Omental fat pad (tissue), 4 donors: Measurements from ENCODE around the gene BRI3. TPM values are rescaled to one million over a fixed set of nuclear protein-coding genes. Genes with fewer than 3 reads are reported as not detected.

Experiments used
- ATAC-seq: fragments of 150-250 bp; one replicate; pipeline ENCODE4 v1.9.1; 2016; ENCODE audit warnings: mild to moderate bottlenecking, moderate library complexity; ENCODE audit not compliant: low FRiP score
- DNase-seq: peaks from one replicate; pipeline ENCODE4 v3.0.0-alpha.2; 2019; ENCODE audit warnings: low spot score
- total RNA-seq, 4 donors: library from RNA; depleted of rRNA; stranded (reverse); fragments of >200 nt; gene quantifications; one replicate each; pipeline ENCODE4 v1.1.0, GENCODE V29; 2016
- TF ChIP-seq, protein P1 (sequence below), 3 donors: fragments of 450-650 bp; IDR thresholded peaks; one replicate each; pipeline ENCODE4 v1.5.1; 2016 to 2017; ENCODE audit warnings: antibody characterized with exemption in 3 of 3, mild to moderate bottlenecking in 3 of 3, moderate library complexity in 2 of 3

BRI3 gene
- total RNA-seq, 4 donors from 2014 or later = 39.0 to 126 (median 71.8) TPM

DNA sequence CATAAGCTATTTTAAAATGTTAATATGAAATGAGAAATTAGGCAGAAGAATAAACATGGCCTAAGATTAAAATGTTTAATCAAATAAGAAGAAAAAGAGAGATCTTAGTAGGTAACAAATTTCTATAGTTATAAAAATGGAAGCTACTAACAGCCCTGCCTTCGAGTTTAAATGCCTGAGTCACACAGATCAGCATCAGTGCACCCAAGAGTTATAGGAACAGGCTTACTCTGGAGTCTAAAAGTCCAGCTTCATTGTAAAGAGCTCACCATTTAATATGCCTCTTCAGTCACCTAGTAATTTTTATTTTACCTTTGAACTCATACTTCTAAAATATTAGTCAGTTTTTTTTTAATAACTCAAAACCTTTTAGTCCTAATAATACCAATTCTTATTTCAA, 52.6 kb downstream of the BRI3 start:
- TF ChIP-seq, protein P1, sequence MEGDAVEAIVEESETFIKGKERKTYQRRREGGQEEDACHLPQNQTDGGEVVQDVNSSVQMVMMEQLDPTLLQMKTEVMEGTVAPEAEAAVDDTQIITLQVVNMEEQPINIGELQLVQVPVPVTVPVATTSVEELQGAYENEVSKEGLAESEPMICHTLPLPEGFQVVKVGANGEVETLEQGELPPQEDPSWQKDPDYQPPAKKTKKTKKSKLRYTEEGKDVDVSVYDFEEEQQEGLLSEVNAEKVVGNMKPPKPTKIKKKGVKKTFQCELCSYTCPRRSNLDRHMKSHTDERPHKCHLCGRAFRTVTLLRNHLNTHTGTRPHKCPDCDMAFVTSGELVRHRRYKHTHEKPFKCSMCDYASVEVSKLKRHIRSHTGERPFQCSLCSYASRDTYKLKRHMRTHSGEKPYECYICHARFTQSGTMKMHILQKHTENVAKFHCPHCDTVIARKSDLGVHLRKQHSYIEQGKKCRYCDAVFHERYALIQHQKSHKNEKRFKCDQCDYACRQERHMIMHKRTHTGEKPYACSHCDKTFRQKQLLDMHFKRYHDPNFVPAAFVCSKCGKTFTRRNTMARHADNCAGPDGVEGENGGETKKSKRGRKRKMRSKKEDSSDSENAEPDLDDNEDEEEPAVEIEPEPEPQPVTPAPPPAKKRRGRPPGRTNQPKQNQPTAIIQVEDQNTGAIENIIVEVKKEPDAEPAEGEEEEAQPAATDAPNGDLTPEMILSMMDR (IDR thresholded peaks at IDR 0.05) = no peak
- DNase-seq = no peak
- ATAC-seq = no peak

- TF ChIP-seq, protein P1 (IDR thresholded peaks at IDR 0.05) = no peak
- ATAC-seq (no peak), DNase-seq (no peak)
Observed at GRCh38 chr7:98335411-98335977, 54.0 kb downstream of the BRI3 start.

- TF ChIP-seq, protein P1 (IDR thresholded peaks at IDR 0.05) = no peak
- ATAC-seq = no peak
Observed at GRCh38 chr7:98338441-98338840, 57.0 kb downstream of the BRI3 start.

DNA sequence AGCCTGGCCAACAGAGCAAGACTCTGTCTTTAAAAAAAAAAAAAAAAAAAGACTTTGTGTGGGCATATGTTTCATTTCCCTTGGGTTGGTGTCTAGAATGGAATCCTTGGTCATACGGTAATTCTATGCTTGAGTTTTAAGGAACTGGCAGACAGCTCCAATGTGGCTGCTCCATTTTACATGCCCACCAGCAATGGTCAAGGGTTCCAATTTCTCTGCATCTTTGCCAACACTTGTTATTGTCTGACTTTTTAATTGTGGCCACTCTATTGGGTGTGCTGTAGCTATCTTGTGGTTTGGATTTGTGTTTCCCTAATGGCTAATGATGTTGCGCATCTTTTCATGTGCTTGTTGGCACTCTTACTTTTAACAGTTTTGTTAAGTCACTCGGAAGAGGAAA, 57.6 kb downstream of the BRI3 start:
- ATAC-seq (no peak), DNase-seq (no peak)
- TF ChIP-seq, protein P1 (IDR thresholded peaks at IDR 0.05) = no peak

More at GRCh38 chr7:98338441-98338840, 57.0 kb downstream of the BRI3 start:
- no peak for DNase-seq

- DNase-seq = no peak
- ATAC-seq = no peak
- TF ChIP-seq, protein P1 (IDR thresholded peaks at IDR 0.05) = no peak
Observed at GRCh38 chr7:98341106-98341505, 59.6 kb downstream of the BRI3 start.

Other genes starting within 250 kb of the BRI3 start
- 10 to 100 TPM; 11.0 to 15.8 (median 12.0) TPM for gene LMTK2, start 174.8 kb upstream of the BRI3 start, total RNA-seq
- 1 to 10 TPM in 2 of 4 donors, not detected in 2; 1.5 to 3.5 TPM for gene BHLHA15, start 70.2 kb upstream of the BRI3 start, total RNA-seq
- gene TECPR1, start 29.5 kb upstream of the BRI3 start, total RNA-seq = 10 to 100 TPM; 12.0 to 36.3 (median 17.1) TPM
- gene BAIAP2L1, start 119.4 kb downstream of the BRI3 start, total RNA-seq = 1 to 10 TPM; 2.5 to 6.3 (median 3.0) TPM